Activated CD8-positive, alpha-beta memory T cell treated with anti-CD3 and anti-CD28 coated beads, Interleukin-2, amount 10 ng/mL, durations not matched to agents 7 days and 5 days (primary cell): Measurements from ENCODE around the gene YRDC. TPM values are rescaled to one million over a fixed set of nuclear protein-coding genes. Genes with fewer than 3 reads are reported as not detected.
"Not testable (repeated sequence)": the region's sequence is repeated elsewhere in the genome, so short reads cannot be mapped to it uniquely, and the experiment has no call there.

Experiments
- ATAC-seq: fragments of 150-1000 bp; cut with Tn5 transposase; one replicate; pipeline ENCODE4 v1.10.0; 2021; ENCODE audit warnings: moderate library complexity
- CTCF ChIA-PET: fragments of 350-600 bp; sonication (Branson Sonifier 250); formaldehyde crosslinking; loops from one replicate; lab custom pipeline; 2021; ENCODE audit warnings: antibody characterized with exemption; lab: Charles Lee
- DNase-seq: peaks from one replicate; pipeline ENCODE4 v3.0.0-alpha.2; 2020
- H3K27ac Mint-ChIP-seq: one replicate; pipeline ENCODE4 v1.8.0; 2021; ENCODE audit warnings: mild to moderate bottlenecking, mixed read lengths
- H3K27me3 Mint-ChIP-seq: one replicate; pipeline ENCODE4 v1.8.0; 2021; ENCODE audit warnings: mixed read lengths
- H3K36me3 Mint-ChIP-seq: one replicate; pipeline ENCODE4 v1.8.0; 2021; ENCODE audit warnings: mild to moderate bottlenecking, mixed read lengths
- H3K4me1 Mint-ChIP-seq: one replicate; pipeline ENCODE4 v1.8.0; 2021; ENCODE audit warnings: mixed read lengths
- H3K4me3 Mint-ChIP-seq: one replicate; pipeline ENCODE4 v1.8.0; 2021; ENCODE audit warnings: mild to moderate bottlenecking, moderate library complexity, mixed read lengths
- H3K9me3 Mint-ChIP-seq: one replicate; pipeline ENCODE4 v1.8.0; 2022; ENCODE audit warnings: low read depth, mixed read lengths
- total RNA-seq, 2 experiments: library from RNA; stranded (reverse); gene quantifications; one replicate each; pipeline ENCODE4 v1.2.3, GENCODE V29; 2021

Gene YRDC
- total RNA-seq, 2 experiments from 2014 or later: 16.4 to 28.6 TPM

GRCh38 chr1:37778654-37779053, 29.4 kb downstream of the YRDC start:
- no peaks in the 10 kb centered on the region for H3K4me1 Mint-ChIP-seq
- no peak overlapping the region for H3K27ac Mint-ChIP-seq
- H3K9me3 Mint-ChIP-seq: no peaks in the 10 kb centered on the region
- no peaks in the 10 kb centered on the region for H3K36me3 Mint-ChIP-seq
- ATAC-seq (no peak), DNase-seq (no peak)
- CTCF ChIA-PET: no interaction called here
- peaks cover 18% of the 10 kb centered on the region for H3K27me3 Mint-ChIP-seq
- H3K4me3 Mint-ChIP-seq: no peak overlapping the region

- peaks cover 17% of the 10 kb centered on the region for H3K27me3 Mint-ChIP-seq
- CTCF ChIA-PET: no interaction called here
- H3K9me3 Mint-ChIP-seq: no peaks in the 10 kb centered on the region
- ATAC-seq (no peak), DNase-seq (no peak)
- no peaks in the 10 kb centered on the region for H3K4me1 Mint-ChIP-seq
- H3K36me3 Mint-ChIP-seq: no peaks in the 10 kb centered on the region
- H3K4me3 Mint-ChIP-seq: no peak overlapping the region
- H3K27ac Mint-ChIP-seq: no peak overlapping the region
Observed at GRCh38 chr1:37776946-37777516, 31.0 kb downstream of the YRDC start.

DNA sequence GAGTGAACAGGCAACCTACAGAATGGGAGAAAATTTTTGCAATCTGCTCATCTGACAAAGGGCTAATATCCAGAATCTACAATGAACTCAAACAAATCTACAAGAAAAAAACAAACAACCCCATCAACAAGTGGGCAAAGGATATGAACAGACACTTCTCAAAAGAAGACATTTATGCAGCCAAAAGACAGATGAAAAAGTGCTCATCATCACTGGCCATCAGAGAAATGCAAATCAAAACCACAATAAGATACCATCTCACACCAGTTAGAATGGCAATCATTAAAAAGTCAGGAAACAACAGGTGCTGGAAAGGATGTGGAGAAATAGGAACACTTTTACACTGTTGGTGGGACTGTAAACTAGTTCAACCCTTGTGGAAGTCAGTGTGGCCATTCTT, 36.6 kb downstream of the YRDC start:
- H3K4me1 Mint-ChIP-seq, H3K27ac Mint-ChIP-seq, H3K36me3 Mint-ChIP-seq, H3K9me3 Mint-ChIP-seq, ATAC-seq, H3K4me3 Mint-ChIP-seq, CTCF ChIA-PET, DNase-seq: not testable (repeated sequence)
- peaks cover 47% of the 10 kb centered on the region for H3K27me3 Mint-ChIP-seq

DNA sequence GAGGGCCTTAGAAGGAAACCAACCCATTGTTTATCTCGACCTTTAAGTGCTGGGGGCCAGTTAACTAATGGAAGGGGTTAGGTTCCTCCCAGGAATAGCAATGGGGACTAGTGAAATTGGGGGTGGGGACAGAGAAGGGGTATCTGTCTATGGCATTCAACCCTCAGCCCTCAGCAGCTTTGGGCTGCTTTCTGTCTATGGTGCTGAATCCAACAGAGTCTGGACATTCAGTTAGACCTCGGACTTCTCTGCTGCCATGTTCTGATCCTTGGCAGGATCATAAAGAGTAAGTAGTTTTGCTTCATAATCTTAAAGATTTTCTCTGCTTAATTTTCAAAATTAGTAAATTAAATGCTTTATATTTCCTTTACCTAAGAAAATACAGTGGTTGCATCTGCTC, 40.5 kb downstream of the YRDC start:
- CTCF ChIA-PET: no interaction called here
- Mint-ChIP-seq H3K27ac (no peak overlapping the region), H3K36me3 (no peaks in the 10 kb centered on the region), H3K4me1 (peaks cover 5% of the 10 kb centered on the region), H3K27me3 (peaks cover 77% of the 10 kb centered on the region), H3K4me3 (no peak overlapping the region), H3K9me3 (no peaks in the 10 kb centered on the region)
- ATAC-seq (no peak), DNase-seq (no peak)

GRCh38 chr1:37765916-37766664, 41.9 kb downstream of the YRDC start:
- no peaks in the 10 kb centered on the region for H3K36me3 Mint-ChIP-seq
- no peak overlapping the region for H3K4me3 Mint-ChIP-seq
- no peak for ATAC-seq
- no peak overlapping the region for H3K27ac Mint-ChIP-seq
- peaks cover 78% of the 10 kb centered on the region for H3K27me3 Mint-ChIP-seq
- CTCF ChIA-PET: interaction anchor here (1.0 kb wide), 1 partner anchor 27 kb away, joined by 3 read pairs; no protein-coding TSS in a partner anchor
- no peak for DNase-seq
- H3K4me1 Mint-ChIP-seq: peaks cover 5% of the 10 kb centered on the region
- H3K9me3 Mint-ChIP-seq: no peaks in the 10 kb centered on the region

DNA sequence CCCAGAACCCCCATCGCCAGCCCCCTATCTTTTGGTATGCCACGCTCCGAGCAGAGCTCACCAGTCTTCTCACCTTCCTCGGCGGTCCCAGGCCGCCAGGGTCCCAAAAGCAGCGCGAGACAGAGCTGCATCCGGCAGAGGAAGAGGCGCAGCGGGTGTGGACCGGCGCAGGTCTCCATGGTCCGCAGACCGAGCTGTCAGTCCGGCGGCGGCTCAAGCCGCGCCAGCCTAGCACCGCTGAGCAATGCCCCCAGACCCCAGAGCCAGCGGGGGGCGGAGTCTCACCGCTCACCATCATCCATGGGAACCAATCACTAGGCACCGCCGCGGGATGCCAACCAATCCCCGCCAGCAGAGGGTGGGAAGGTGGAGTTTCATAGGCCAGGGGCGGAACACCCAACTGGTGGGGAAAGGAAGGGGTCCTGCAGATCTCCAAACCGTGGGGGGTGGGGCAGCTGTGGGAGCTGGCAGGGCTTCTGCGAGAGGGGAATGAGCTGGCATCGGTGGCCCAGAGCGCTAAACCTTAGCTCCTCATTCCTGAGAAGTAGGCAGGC, 43.0 kb downstream of the YRDC start, which contains the start of gene EPHA10:
Gene EPHA10, minus strand, starts transcription at position 233 of the 554 bp plus-strand sequence. Its CDS starts 54 bp downstream, at position 179.
- Mint-ChIP-seq H3K9me3 (no peaks in the 10 kb centered on the region), H3K4me1 (peaks cover 5% of the 10 kb centered on the region), H3K27ac (no peak within 1 kb of the TSS), H3K36me3 (no peaks in the 10 kb centered on the region), H3K4me3 (no peak within 1 kb of the TSS), H3K27me3 (peaks cover 70% of the 10 kb centered on the region)
- CTCF ChIA-PET: no interaction called here
- DNase-seq (no peak), ATAC-seq (no peak)

DNA sequence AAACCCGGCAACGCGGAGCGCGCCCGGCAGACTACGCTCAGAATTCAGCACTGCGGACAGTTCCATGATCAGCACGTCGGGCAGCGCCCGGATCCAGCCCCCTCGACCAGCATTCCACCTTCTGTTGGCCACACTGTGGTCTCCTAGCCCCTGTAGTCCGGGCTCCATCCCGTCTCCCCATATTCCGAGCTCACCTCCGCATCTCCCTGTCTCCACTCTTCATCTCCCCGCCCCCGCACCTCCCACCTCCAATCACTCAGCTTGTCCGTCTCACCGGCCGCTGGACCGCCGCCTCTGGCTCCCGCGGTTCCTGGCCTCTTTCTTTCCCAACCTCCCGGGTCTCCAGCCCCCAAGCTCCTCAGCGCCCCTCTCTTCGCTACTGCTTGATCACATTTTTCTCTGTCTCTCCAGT, 43.6 kb downstream of the YRDC start:
- H3K36me3 Mint-ChIP-seq: no peaks in the 10 kb centered on the region
- H3K4me1 Mint-ChIP-seq: peaks cover 5% of the 10 kb centered on the region
- H3K27ac Mint-ChIP-seq: no peak overlapping the region
- CTCF ChIA-PET: no interaction called here
- no peaks in the 10 kb centered on the region for H3K9me3 Mint-ChIP-seq
- ATAC-seq: peak; percentile 65
- peak; percentile 63 for DNase-seq
- peaks cover 67% of the 10 kb centered on the region for H3K27me3 Mint-ChIP-seq
- H3K4me3 Mint-ChIP-seq: no peak overlapping the region

DNA sequence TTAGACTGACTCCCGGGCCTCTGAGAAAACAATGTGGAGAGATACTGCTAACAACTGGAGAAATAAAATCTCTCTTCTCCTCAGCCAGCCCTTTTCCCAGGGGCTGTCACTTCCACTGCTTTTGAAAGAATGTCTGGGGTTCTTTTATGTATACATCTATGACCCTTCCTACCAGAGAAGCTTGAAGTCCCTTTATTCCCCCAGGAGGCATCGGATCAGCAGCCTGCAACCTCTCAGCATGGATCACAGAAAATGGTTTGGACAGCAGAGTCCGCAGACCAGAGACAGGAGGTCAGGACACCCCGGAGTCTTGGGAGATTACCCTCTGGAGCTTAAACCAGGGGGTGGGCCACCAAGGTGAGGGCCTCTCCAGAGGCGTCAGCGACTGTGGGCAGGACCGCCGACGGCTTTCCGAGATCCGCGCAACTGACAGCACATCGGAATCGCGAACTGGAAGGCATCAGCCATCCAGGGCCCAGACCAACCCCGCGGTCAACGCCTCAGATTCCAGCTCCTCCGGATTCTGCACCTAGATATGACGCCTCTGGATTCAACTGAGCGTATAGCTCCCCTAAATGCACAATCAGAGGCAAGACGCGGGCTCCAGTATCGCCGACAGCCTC, 44.1 kb downstream of the YRDC start:
- Mint-ChIP-seq H3K4me1 (peaks cover 5% of the 10 kb centered on the region), H3K9me3 (no peaks in the 10 kb centered on the region), H3K36me3 (no peaks in the 10 kb centered on the region), H3K4me3 (no peak overlapping the region), H3K27ac (no peak overlapping the region), H3K27me3 (peaks cover 63% of the 10 kb centered on the region)
- no peak for ATAC-seq
- CTCF ChIA-PET: no interaction called here
- no peak for DNase-seq

DNA sequence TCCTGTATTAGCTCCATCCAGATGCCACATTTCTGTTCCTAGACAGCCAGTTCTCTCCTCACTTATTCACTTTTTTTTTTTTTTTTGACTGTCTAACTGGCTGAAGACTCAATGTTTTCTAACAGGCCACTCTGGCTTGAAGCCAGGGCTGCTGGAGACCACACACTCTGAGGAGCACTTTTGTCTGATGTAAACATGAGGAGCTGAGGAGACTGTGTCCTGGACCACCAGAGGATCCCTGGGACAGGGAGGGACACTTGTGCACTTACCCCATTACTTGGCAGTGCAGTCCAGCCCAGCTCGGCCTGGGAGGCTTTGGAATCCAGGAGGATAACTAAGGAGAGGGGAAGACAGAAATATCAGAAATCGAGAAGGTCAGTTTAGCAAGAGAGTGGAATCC, 45.5 kb downstream of the YRDC start:
- no peaks in the 10 kb centered on the region for H3K36me3 Mint-ChIP-seq
- DNase-seq (no peak), ATAC-seq (no peak)
- peaks cover 51% of the 10 kb centered on the region for H3K27me3 Mint-ChIP-seq
- peaks cover 5% of the 10 kb centered on the region for H3K4me1 Mint-ChIP-seq
- H3K9me3 Mint-ChIP-seq: no peaks in the 10 kb centered on the region
- H3K27ac Mint-ChIP-seq: no peak overlapping the region
- no peak overlapping the region for H3K4me3 Mint-ChIP-seq
- CTCF ChIA-PET: no interaction called here

DNA sequence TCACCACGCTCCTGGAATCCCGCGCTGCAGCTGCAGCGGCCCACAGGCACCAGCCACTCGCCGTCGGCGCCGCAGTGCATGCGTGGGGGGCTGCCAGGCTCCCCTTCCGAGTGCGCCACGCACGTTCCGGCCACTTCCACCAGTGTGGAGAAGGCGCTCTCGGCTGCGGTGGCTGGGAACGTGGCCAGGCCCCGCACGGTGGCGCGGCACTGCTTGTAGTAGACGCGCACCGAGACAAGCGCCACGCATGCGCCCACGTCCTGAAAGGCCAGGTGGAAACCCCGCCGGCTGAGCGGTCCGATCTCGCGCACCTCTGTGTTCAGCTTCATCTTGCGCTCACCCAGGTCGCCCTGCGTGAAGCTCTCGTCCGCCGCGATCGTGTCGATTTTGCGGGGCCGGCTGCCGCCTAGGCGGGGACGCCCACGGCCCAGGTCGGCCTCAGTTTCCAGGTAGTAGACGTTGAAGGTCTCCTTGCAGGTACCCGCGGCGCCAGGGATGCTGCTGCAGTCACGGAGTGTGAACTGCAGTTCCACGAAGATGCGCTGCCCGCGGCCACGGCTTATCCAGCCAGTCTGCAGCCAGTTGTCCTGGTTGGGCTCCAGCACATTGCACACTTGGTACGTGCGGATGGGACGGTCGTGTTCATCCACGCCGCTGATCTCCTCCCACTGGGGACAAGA, 46.5 kb downstream of the YRDC start:
- peaks cover 42% of the 10 kb centered on the region for H3K27me3 Mint-ChIP-seq
- CTCF ChIA-PET: no interaction called here
- H3K4me1 Mint-ChIP-seq: peaks cover 5% of the 10 kb centered on the region

GRCh38 chr1:37759451-37759850, 48.6 kb downstream of the YRDC start:
- DNase-seq (no peak), ATAC-seq (no peak)
- CTCF ChIA-PET: no interaction called here
- Mint-ChIP-seq H3K9me3 (no peaks in the 10 kb centered on the region), H3K4me1 (peaks cover 4% of the 10 kb centered on the region), H3K27ac (no peak overlapping the region), H3K36me3 (no peaks in the 10 kb centered on the region), H3K27me3 (peaks cover 21% of the 10 kb centered on the region), H3K4me3 (no peak overlapping the region)

More for the DNA sequence above, 46.5 kb downstream of the YRDC start:
- Mint-ChIP-seq H3K4me3 (no peak overlapping the region), H3K36me3 (no peaks in the 10 kb centered on the region), H3K9me3 (no peaks in the 10 kb centered on the region), H3K27ac (no peak overlapping the region)
- DNase-seq (no peak), ATAC-seq (no peak)

- Mint-ChIP-seq H3K36me3 (no peaks in the 10 kb centered on the region), H3K9me3 (no peaks in the 10 kb centered on the region), H3K4me3 (no peak overlapping the region), H3K4me1 (peaks cover 7% of the 10 kb centered on the region), H3K27me3 (peaks cover 24% of the 10 kb centered on the region), H3K27ac (no peak overlapping the region)
- CTCF ChIA-PET: no interaction called here
- DNase-seq (no peak), ATAC-seq (no peak)
Observed at GRCh38 chr1:37755951-37756560, 52.0 kb downstream of the YRDC start.

GRCh38 chr1:37755290-37755689, 52.7 kb downstream of the YRDC start:
- Mint-ChIP-seq H3K36me3 (no peaks in the 10 kb centered on the region), H3K4me3 (no peak overlapping the region), H3K27ac (no peak overlapping the region), H3K9me3 (no peaks in the 10 kb centered on the region), H3K4me1 (peaks cover 7% of the 10 kb centered on the region), H3K27me3 (peaks cover 29% of the 10 kb centered on the region)
- DNase-seq (no peak), ATAC-seq (no peak)
- CTCF ChIA-PET: no interaction called here
